HS-5 (cell line): ENCODE measurements around the gene CPNE5.
"Not testable (repeated sequence)": the region's sequence is repeated elsewhere in the genome, so short reads cannot be mapped to it uniquely, and the experiment has no call there.

Experiments used
- DNase-seq: peaks from one replicate; pipeline ENCODE4 v3.0.0-alpha.2; 2012; ENCODE audit warnings: low read depth

CPNE5 gene

DNA sequence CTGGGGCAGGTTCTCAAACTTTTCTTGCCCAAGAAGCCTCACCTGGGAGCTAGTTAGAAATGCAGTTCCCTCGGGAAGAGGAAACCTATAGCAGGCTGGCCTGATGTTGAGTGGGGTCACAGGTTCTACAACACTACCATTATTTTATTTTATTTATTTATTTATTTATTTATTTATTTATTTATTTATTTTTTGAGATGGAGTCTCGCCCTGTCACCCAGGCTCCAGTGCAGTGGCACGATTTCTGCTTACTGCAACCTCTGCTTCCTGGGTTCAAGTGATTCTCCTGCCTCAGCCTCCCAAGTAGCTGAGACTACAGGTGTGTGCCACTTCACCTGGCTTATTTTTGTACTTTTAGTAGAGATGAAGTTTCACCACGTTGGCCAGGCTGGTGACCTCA, 115.3 kb downstream of the CPNE5 start:
- DNase-seq, result not testable (repeated sequence)

DNA sequence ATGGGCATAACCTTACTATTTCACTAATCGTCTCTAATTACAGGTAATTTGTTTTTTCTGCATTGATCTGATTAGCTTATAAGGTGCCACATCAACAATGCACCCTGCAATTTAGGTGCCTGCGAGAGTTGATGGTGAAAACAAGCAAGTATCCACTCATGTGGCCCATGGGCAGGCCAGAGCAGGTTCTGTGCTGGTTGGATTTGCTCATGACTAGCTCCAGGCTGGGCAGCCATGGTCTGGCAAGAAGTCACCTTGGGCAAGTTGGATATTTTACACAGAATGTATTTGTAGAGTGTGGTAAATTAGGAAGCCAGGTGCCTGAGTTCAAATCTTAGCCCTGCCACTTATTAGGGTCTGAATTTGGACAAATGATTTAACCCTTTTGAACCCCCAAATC, 116.4 kb downstream of the CPNE5 start:
- no peak for DNase-seq

DNA sequence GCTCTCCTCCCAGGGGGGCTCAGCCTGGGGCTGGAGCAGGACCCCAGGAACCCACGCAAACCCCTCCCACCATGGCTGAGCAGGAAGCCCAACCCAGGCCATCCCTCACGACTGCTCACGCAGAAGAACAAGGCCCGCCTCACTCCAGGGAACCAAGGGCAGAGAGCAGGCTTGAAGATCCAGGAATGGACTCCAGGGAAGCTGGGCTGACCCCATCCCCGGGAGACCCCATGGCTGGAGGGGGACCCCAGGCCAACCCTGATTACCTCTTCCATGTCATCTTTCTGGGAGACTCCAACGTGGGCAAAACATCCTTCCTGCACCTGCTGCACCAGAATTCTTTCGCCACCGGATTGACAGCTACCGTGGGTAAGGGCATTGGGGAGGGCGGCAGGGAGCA, 116.9 kb downstream of the CPNE5 start:
- no peak for DNase-seq

DNA sequence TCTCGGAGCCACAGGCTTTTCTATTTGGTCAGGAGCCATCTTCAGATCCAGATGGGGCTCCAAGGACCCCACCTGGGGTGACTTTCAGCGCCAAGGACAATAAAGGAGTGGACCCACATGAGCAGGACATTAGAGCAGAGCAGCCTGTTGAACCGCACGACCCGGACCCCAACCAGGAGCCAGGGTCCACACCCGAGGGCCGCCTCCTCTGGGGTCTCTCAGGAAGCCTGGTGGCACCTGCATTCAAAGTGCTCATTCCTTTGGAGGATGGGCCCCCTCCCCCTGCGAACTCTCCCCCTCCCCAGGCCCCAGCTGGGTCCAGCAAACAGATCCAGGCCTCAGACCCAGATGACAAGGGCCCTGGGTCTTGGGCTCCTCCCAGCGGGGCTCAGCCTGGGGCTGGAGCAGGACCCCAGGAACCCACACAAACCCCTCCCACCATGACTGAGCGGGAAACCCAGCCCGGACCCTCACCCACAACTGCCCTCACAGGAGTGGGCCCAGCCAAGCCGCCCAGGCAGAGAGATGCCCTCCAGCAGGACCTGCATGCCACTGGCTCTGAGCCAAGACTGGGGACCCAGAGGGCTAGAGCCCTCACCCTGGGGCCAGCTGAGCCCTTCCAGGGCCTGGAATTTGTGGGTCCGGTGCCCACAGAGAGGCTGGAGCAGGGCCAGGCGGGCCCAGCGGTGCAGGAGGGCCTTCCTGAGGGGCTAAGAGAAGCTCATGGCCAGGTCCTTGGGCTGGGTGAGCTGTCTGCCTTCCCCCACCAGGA, 117.7 kb downstream of the CPNE5 start:
- no peak for DNase-seq

DNA sequence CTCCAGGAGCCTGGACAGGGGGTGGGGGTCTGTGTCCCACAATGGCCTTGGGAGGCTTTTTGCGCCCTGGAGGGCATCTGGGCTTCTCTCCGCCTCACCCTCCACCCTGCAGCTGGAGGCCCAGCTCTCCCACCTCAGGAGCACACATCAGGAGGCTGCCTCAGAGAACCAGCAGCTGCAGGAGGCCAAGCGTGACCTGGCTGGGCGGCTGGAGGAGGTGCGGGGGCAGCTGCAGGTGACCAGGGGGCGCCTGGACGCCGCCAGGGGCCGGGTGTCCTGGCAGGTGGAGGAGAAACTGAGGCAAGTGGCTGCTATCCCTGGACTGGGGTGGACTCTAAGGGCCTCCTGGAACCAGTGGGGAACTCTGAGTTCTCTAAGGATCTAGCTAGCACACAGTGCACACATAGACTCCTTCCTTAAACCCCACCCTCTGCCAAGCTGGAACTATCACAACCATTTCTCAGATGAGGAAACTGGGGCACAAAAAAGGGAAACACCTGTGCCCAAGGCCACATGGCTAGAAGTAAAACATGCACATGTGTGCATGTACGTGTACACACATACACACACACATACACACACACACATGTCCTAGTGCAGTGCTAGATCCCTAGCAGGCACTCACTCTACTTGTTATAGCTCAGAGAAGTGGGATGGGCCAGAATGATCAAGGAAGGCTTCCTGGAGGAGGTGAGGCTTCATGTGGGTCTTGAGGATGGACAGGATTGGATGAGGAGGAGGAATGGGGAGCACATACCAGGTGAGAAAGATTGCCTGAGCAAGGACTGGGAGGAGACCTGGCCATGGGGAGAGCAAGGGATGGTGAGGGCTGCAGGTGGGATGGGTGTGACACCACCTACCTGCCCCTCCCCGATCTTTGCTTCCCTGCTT, 118.7 kb downstream of the CPNE5 start:
- DNase-seq, result no peak

DNA sequence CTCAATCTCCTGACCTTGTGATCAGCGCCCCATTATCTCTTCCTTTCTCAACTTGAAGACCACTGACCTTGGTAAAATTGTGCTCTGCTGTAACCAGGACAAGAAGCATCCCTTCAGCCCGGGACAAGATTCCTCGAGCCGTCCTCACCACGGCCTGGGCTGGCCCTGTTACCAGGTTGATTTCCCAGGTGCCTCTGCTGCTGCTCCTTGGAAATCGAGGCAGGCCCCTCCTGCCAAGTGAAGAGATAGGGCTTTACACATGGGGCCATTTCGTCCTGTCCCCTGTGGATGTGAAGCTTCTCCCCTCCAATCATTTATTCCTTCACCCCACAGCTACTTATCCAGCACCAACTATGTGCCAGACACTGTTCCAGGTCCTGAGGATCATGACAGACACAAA, 120.1 kb downstream of the CPNE5 start:
- DNase-seq, result no peak

DNA sequence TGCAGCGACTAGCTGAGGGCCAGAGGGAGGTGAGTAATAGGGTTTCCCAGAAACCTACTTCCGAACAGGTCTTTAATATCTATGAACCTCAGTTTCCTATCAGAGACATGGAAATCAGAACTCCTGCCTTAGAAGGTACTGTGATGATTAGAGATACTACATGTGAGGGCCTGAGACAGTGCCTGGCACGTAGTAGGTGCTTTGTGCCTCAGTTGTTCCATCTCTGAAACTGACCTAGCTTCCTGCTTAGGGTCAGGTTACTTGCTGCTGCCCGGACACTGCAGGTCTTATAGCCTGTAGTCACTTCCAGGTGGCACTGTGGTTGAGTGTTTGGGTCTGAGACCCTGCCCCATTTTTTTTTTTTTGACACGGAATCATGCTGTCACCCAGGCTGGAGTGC, 120.7 kb downstream of the CPNE5 start:
- no peak for DNase-seq

DNA sequence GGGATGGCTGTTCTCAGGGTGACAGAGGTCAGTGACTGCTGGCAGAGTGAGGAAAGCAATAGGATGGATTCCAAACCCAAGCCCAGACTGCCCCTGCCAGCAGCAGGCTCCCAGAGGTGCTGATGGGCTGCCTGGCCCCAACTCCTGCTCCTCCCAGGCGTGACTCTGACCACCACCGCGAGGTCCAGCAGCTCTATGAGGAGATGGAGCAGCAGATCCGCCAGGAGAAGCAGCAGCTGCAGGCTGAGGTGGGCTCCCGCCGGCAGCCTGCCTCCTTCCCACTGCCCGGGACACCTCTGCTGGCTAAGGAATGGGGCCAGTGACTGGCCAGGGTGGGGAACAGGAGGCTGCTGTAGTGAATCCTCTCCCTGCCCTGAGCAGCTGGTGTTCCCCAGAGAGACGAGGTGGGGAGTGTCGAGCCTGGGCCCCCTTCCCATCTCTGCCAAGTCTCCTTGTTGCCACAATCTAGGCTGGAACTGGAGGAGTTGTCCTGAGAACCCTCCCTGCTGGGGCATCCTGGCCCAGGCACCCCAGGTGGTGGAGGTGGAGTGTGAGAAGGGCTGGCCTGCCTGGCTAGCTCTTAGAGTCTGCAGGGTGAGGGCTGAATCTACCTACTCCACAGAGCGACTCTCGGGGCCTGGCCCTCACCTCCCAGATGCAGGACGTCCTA, 121.2 kb downstream of the CPNE5 start:
- no peak for DNase-seq

DNA sequence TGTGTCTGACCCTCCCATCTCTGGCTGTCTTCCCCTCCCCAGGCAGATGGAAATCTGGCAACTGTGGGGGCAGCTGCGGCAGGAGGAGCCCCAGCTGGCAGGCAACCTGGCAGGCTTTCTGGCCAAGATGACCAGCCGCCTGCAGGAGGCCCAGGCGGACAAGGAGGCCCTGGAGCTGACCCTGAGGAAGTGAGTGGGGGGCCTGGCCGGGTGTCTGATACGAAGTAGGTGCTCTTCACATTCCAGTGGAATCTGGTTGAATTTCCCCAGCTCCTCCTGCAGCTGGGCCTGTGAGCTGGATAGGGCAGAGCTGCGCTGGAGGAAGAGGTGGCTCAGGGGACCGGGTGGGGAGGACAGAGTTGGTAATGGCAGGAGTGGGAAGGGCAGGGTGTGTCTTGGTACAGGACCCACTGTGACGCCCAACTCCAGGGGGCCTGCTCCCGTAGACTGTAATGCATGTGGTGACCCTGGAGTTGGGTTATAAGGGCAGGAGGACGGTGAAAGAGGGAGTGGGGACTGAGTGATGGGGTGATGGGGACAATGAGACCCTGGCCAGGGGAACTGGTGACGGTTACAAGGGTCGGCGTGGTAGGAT, 121.9 kb downstream of the CPNE5 start:
- no peak for DNase-seq

DNA sequence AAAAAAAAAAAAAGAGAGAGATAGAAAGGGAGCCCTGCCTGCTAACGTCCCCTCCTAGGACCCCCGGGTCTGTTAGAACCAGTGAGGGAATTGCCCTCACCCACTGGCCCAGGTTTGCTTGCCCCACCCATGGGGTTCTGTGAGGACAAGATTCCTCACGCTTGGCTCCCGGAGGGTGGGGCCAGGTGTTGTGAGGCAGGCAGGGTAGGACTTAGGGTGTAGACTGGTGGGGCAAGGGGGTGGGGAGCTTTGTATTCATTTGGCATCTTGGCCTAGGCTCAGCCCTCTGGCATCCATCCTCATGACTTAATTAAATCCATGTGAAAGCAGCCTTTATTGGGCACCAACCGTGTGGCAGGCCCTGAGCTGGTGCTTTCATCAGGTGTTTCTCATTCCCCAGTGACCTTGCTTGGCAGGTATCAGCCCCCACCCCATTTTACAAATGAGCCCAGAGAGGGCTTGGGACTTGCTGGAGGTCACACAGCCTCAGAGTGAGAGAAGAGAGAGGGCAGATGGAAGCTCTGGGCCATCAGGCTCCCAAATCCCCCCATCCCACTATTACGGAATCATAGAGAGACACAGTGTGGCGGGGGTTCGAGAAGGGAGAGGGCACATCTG, 122.7 kb downstream of the CPNE5 start:
- DNase-seq, result no peak

DNA sequence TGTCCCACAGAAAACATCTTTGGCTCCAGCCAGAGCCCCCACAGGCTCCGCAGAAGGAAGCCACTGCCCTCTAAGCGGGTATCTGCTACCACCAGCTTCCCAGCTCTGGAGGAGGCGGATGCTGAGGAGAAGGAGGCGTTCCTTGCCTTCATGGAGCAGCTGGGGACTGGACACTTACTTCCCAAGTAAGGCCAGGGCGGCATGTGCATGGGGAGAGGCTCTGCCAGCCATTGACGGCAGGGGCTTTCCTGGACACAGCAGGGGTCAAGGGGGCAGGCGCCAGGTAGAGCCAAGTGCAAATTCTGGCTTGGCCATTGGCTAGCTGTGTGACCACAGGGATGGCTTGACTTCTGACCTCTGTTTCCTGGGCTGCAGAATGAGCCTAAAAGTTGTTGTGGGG, 123.8 kb downstream of the CPNE5 start:
- DNase-seq, result no peak

DNA sequence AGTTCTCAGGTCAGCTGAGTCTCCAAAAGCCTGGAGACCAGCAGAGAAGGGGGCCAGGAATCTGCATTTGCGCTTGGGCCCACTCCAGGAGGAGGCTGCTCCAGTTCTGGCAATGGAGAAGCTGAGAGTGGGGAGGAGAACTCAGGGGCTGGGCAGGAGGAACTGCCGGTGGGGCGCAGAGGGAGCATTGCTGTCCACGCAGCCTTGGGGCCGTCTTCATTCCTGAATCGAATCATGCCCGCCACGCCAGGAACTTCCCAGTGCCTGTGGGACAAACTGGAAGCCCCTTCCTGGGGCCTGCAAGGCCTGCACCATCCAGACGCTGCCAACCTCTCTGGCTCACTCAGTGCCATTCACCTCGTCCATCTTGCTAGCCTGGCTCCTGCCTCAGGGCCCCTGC, 124.7 kb downstream of the CPNE5 start:
- no peak for DNase-seq

DNA sequence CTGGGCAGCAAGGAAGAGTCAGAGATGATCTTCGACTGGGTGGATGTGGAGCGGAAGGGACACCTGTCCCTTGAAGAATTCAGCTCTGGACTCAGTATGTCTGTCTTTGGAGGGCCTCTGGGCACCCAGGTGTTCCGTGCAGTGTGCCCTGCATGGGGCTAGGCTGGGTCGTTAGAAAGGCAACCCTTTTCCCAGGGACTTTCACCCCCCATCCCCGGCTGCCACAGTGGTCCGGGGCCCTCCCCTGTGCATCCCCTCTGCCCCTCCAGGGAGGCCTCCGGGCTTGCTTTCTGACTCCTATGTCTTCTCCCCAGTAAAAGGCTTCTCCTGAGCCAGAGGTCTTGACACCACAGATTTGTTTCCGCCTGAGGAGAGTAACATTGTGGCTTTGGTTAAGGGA, 125.4 kb downstream of the CPNE5 start:
- no peak for DNase-seq

DNA sequence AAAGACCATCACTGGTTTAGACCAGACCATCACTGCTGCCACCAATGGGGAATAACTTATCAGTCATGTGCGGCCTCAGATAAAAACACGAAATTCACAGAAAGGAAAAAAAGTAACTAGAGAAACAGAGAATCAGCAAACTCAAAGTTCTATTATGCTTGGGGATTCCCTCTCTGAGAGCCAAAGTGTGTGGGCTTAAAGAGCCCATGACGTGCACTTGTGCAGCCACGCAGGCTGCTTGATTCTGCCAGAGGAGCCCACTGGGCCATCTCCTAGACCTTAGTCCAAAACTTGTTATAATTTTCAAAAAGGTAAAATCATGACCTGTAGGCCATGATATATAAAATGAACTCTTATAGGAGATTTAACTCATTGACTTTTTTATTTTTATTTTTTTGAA, 126.4 kb downstream of the CPNE5 start:
- no peak for DNase-seq

DNA sequence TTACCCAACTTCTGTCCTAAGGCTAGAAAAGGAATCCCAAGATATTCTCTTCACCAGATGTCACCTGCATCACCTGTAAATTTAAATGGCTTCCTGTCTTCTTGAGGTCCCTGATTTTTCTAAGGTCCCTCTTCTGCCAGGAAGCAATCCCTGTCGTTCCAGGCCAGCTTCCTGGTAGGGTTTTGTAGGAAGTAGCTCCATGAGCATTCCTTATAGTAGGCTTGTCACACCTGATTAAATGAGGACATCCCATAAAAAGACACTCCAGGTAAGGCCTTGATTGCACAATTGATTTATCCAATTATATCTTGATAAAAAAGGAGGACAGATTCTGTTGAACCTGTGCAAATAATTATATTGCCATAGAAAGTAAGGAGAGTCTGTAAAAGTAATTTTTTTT, 132.9 kb downstream of the CPNE5 start:
- DNase-seq, result no peak

DNA sequence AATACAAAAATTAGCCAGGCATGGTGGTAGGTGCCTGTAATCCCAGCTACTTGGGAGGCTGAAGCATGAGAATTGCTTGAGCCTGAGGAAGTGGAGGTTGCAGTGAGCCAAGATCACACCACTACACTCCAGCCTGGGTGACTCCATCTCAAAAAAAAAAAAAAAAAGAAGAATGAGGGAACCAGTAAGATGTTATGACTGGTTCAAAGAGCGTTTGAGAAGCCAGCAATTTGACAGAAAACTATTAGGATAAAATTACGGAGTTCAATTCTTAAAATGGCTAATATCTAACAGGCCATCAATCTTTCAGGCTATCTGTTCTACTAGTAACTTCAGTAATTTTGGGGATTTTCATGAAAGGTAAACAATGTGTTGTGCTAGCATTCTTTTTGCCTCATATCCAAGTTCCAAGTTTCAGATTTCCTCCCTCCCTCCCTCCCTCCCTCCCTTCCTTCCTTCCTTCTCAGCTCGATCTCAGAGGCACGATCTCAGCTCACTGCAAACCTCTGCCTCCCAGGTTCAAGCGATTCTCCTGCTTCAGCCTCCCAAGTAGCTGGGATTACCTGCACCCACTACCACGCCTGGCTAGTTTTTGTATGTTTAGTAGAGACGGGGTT, 134.2 kb downstream of the CPNE5 start:
- not testable (repeated sequence) for DNase-seq

DNA sequence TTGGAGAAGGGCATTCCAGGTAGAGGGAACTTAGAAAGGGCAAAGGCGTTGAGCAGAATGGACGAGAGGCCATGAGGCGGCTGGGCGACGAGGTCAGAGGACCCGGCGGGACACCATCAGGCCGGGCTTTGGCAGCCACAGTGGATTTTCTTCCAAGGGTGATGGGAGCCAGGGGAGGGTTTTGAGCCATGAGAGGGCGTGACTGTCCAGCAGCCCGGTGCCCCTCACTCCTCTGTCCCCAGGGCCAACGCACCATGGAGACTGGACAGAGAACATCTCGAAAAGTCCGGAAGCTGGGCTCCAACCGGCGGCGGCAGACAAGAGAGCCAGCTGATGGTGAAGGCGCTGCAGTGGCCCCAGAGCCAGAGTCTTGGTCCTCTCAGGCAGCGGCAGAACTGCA, 135.3 kb downstream of the CPNE5 start:
- no peak for DNase-seq

DNA sequence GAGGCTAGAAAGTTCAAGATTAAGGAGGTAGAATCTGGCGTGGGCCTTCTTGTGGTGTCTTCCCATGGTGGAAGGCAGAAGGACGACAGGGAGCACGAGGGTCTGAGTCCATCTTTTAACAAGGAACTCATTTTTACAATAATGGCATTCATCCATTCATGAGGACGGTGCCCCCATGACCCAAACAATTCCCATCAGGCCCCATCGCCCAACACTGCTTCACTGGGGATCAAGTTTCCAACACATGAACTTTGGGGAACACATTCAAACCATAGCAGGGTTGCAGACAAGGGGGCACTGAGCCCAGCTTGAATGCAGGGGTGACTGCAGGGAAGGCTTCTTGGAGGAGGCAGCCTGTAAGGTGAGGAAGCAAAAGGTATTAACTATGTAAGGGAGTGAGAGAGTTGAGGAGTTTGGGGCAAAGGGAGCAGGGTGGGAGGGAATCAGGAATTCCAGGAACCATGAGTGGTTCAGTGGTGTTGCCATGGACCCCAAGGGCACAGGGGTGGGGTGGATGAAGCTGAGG, 136.1 kb downstream of the CPNE5 start:
- no peak for DNase-seq

DNA sequence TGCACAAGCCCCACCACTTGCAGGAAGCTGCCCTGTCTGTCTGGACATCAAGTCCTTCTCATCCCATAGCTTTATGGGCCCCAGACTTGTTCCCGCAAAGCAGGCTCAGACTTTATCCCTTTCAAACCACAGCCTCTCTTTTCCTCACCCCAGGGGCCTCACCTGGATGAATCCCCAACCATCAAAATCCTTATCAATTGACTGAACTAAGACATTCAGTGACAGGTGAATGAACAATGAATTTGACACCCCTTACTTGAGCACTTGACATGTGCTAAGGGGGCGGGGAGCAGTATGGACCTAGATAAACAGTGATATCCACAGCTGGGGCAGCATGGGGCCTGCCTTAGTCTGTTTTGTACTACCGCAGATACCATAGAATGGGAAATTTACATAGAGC, 136.6 kb downstream of the CPNE5 start:
- DNase-seq, result no peak

DNA sequence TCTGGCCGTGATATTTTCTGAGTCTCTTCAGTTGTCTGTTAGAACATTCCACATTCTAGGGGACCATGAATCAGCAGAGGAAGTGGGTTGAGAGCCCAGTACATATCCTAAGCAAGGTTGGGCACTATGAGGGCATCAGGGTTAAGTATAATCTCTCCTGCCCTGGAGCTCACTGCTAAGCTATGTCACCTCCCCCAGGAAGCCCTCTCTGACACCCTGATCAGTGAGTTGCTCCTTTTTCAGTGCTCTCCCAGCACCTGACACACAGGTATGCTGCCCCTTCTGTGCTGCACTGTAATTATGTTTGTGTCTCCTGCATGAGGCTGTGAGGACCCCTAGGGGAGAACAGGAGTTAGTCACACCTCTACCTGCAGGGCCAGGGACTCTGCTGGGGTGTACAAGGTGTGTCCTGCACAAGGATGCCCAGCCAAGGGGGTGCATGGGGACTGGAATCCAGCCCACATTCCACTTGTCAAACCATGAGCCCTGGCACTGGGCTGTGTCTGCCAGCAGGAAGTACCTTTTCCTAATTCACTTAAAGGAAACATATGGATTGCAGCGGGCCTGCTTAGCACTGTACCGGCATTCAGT, 137.7 kb downstream of the CPNE5 start:
- no peak for DNase-seq

DNA sequence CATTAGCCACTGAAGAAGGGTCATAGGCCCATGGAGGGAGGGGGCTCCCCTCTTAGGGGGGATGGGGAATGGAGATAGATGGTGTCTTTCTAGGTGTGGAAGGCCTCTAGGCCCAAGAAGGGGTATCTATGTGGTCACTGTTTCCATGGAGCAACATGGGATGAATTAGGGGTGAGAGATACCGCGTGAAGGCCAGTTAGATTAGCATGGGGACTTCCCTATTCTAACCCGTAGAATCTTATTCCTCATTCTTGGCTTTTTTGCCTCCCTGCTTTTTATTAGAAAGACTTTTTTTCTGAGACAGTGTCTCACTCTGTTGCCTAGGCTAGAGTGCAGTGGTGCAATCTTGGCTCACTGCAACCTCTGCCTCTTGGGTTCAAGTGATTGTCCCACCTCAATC, 138.4 kb downstream of the CPNE5 start:
- DNase-seq, result no peak
